Upper lobe of right lung (tissue), 1 donor: ENCODE results near the gene AGTPBP1. TPM values are rescaled to one million over a fixed set of nuclear protein-coding genes. Genes with fewer than 3 reads are reported as not detected.
A peak's percentile ranks its signal among the peaks of the same experiment; 100 is the strongest.
"Not testable (repeated sequence)": the region's sequence is repeated elsewhere in the genome, so short reads cannot be mapped to it uniquely, and the experiment has no call there.

Experiments used
- ATAC-seq: fragments of 200-7000 bp; cut with Tn5 transposase; one replicate; pipeline ENCODE4 v1.9.1; 2020; ENCODE audit warnings: mild to moderate bottlenecking, moderate library complexity
- DNase-seq: peaks from one replicate; pipeline ENCODE4 v3.0.0-alpha.2; 2020
- H3K27ac ChIP-seq: fragments of 200-600 bp; one replicate; pipeline ENCODE4 v1.8.0; 2022
- H3K27me3 ChIP-seq: fragments of 200-600 bp; one replicate; pipeline ENCODE4 v1.8.0; 2022; ENCODE audit warnings: mild to moderate bottlenecking
- H3K36me3 ChIP-seq: fragments of 200-600 bp; one replicate; pipeline ENCODE4 v1.8.0; 2022
- H3K4me1 ChIP-seq: fragments of 200-600 bp; one replicate; pipeline ENCODE4 v1.8.0; 2022
- H3K4me3 ChIP-seq: fragments of 200-600 bp; one replicate; pipeline ENCODE4 v1.8.0; 2022; ENCODE audit warnings: mild to moderate bottlenecking
- H3K9me3 ChIP-seq: fragments of 200-600 bp; one replicate; pipeline ENCODE4 v1.8.0; 2022
- intact Hi-C: fragments of 100-400 bp; cut with DNase I; formaldehyde crosslinking; loops from one replicate; pipeline ENCODE4 v1.11.0; 2022
- long read RNA-seq: library from polyadenylated mRNA; unstranded; transcript quantifications from one replicate; pipeline ENCODE4 v2.0.0, GENCODE V29; 2021
- total RNA-seq: library from RNA; stranded (reverse); fragmentation: NEBNext Ultra II Directional; extraction: Animal tissue kit (Norgen Biotek cat#: 25700); gene quantifications from one replicate; pipeline ENCODE4 v1.2.1, GENCODE V29; 2021
- TF ChIP-seq, protein P1 (sequence below): fragments of 200-600 bp; IDR thresholded peaks from one replicate; pipeline ENCODE4 v1.8.0; 2022; ENCODE audit warnings: antibody characterized with exemption
- donor health status: DM: no; HTN: yes; CAD: no; lungs with severe emphysema.

AGTPBP1 gene
- 51.7 TPM for total RNA-seq
- long read RNA-seq, full-length matches to known transcripts = 26 of 52 reads
- long read RNA-seq, partial matches to known transcripts = 13 of 52 reads
- long read RNA-seq, other reads (novel, unspliced or antisense) = 13 of 52 reads

- no peaks in the 10 kb centered on the region for H3K36me3 ChIP-seq
- intact Hi-C loops = no loop called here
- no peaks in the 10 kb centered on the region for H3K9me3 ChIP-seq
- TF ChIP-seq, protein P1, sequence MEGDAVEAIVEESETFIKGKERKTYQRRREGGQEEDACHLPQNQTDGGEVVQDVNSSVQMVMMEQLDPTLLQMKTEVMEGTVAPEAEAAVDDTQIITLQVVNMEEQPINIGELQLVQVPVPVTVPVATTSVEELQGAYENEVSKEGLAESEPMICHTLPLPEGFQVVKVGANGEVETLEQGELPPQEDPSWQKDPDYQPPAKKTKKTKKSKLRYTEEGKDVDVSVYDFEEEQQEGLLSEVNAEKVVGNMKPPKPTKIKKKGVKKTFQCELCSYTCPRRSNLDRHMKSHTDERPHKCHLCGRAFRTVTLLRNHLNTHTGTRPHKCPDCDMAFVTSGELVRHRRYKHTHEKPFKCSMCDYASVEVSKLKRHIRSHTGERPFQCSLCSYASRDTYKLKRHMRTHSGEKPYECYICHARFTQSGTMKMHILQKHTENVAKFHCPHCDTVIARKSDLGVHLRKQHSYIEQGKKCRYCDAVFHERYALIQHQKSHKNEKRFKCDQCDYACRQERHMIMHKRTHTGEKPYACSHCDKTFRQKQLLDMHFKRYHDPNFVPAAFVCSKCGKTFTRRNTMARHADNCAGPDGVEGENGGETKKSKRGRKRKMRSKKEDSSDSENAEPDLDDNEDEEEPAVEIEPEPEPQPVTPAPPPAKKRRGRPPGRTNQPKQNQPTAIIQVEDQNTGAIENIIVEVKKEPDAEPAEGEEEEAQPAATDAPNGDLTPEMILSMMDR = no peak
- peaks cover 17% of the 10 kb centered on the region for H3K4me1 ChIP-seq
- H3K4me3 ChIP-seq = peak within 1 kb of the TSS; percentile 94
- peak; percentile 99 for DNase-seq
- H3K27me3 ChIP-seq = no peaks in the 10 kb centered on the region
- H3K27ac ChIP-seq = peak within 1 kb of the TSS; percentile 93
- peak; percentile 98 for ATAC-seq
These were observed at the start of gene AGTPBP1 for GRCh38 chr9:85741875-85742596. TSS of gene AGTPBP1 (minus strand) at chr9:85741954. CDS start at chr9:85712533, 29,421 bp downstream.

DNA sequence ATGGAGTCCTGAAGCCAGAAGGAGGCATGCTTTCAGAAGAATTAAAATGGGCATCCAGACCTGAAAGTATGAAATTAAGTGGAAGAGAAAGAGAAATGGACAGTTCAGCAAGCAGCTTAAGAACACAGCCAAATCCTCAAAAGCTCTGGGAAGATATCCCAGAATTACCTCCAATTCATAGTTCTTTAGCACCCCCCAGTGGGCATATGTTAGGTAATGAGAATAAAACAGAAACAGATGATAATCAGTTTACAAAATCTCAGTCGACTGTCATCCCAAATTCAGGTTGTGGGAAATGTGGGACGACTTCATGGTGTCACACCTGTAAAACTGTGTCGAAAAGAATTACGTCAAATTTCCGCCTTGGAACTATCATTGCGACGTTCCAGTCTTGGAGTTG is 44.4 kb upstream of the AGTPBP1 start:
- H3K4me1 ChIP-seq, H3K36me3 ChIP-seq, H3K27ac ChIP-seq, intact Hi-C loops, H3K4me3 ChIP-seq, H3K27me3 ChIP-seq, DNase-seq, H3K9me3 ChIP-seq: not testable (repeated sequence)
- peak; percentile 83 for ATAC-seq
- TF ChIP-seq, protein P1 = peak; percentile 26

- H3K4me1 ChIP-seq, DNase-seq, H3K4me3 ChIP-seq, H3K27ac ChIP-seq, ATAC-seq, H3K9me3 ChIP-seq, intact Hi-C loops, H3K27me3 ChIP-seq, H3K36me3 ChIP-seq: not testable (repeated sequence)
These were observed 32.1 kb upstream of the AGTPBP1 start for GRCh38 chr9:85773844-85774243.

DNA sequence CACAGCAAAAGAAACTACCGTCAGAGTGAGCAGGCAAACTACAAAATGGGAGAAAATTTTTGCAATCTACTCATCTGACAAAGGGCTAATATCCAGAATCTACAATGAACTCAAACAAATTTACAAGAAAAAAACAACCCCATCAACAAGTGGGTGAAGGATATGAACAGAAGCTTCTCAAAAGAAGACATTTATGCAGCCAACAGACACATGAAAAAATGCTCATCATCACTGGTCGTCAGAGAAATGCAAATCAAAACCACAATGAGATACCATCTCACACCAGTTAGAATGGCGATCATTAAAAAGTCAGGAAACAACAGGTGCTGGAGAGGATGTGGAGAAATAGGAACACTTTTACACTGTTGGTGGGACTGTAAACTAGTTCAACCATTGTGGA is 20.0 kb upstream of the AGTPBP1 start:
- H3K9me3 ChIP-seq, intact Hi-C loops, ATAC-seq, H3K27me3 ChIP-seq, DNase-seq, H3K36me3 ChIP-seq, H3K4me3 ChIP-seq, H3K27ac ChIP-seq, H3K4me1 ChIP-seq: not testable (repeated sequence)

DNA sequence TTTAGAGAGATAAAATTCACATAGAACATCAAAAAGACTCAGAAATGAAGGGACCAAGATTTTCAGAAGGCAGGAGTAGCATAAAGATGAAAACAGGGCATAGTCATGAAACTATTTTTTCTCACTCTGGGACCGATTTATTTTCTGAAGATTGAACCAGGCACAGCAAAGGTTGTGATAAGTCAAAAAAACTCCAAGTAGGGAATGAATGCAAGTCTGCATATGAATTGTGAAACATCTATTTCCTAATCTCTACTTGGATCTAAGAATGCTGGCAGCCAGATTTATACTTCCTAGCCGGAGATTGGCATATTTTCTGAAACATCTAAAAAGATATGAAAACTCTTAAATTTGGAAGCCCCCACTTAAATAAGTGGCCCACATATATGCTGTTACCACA is 16.0 kb upstream of the AGTPBP1 start:
- H3K9me3 ChIP-seq, H3K4me3 ChIP-seq, DNase-seq, H3K4me1 ChIP-seq, ATAC-seq, H3K27me3 ChIP-seq, H3K36me3 ChIP-seq, H3K27ac ChIP-seq, intact Hi-C loops: not testable (repeated sequence)

- H3K36me3 ChIP-seq, H3K9me3 ChIP-seq, DNase-seq, H3K27ac ChIP-seq, intact Hi-C loops, H3K27me3 ChIP-seq, H3K4me3 ChIP-seq, H3K4me1 ChIP-seq: not testable (repeated sequence)
- peak; percentile 55 for ATAC-seq
These were observed 14.5 kb upstream of the AGTPBP1 start for GRCh38 chr9:85756216-85756615.

- Histone ChIP-seq H3K36me3 (no peaks in the 10 kb centered on the region), H3K4me1 (peaks cover 6% of the 10 kb centered on the region), H3K4me3 (no peak overlapping the region), H3K27me3 (no peaks in the 10 kb centered on the region), H3K9me3 (no peaks in the 10 kb centered on the region), H3K27ac (no peak overlapping the region)
- DNase-seq (no peak), ATAC-seq (no peak)
- intact Hi-C loops = no loop called here
- TF ChIP-seq, protein P1 = no peak
These were observed 4.6 kb upstream of the AGTPBP1 start for GRCh38 chr9:85746309-85746708.
